ENCODE results near the gene MAP7.

DNA sequence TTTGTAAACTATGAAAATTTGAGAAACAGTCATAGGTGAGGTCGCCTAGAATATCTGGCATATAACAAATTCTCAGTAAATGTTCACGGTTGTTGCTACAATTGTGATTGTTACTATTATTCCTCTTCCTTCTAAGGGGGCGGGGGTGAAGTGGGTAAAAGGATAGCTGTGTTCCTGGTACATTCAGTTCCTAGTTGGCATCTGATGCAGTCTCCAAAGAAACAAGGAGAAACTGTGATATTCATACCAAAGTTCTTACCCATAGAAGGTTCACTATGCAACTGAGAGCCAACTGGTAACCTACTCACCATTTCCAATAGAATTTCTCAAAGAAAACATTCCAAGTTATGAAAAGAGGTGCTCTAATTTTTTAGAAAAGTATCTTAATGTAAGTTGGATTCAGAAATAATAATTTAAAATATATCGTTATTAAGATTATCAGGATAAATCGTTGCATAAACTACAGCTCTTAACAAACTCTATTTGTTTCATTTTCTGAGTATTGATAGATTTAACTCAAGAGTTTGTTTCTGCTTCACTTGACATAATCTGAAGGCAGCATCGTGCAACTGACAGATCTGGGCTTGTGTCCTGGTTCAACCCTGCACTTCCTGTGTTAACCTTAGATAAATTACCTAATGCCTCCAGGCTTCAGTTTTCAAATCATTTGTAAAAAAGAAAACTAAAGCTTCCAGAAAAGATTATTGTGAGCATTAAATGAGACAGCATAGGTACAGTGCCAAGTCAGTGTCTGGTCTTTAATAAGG, 13.3 kb upstream of the MAP7 start:
- TF ChIP-seq POLR2A (IDR thresholded peaks at IDR 0.05; ENCODE audit: low read depth, low read length) = no peak
- no peak for TF ChIP-seq GATA2 (IDR thresholded peaks at IDR 0.05; ENCODE audit: insufficient read depth, insufficient read length, low read depth, low read length)
- no peak for TF ChIP-seq EZH2 (IDR thresholded peaks at IDR 0.05; ENCODE audit: borderline replicate concordance, low read depth, low read length, severe bottlenecking)
